Mesenchymal stem cell (in vitro differentiated cells and primary cell): ENCODE data around the gene MAP7.

Experiments used
- DNase-seq: peaks from one replicate; pipeline ENCODE4 v3.0.0-alpha.2; 2013
- H2AFZ ChIP-seq: one replicate; pipeline ENCODE4 v1.6.1; 2013; ENCODE audit warnings: low read depth, mild to moderate bottlenecking, control low read depth, inconsistent platforms, low read length, moderate library complexity
- H2AK5ac ChIP-seq: 2 replicates; pipeline ENCODE4 v1.6.1; 2013; ENCODE audit warnings: low read length, moderate library complexity, mild to moderate bottlenecking, inconsistent platforms; ENCODE audit not compliant: severe bottlenecking
- H2BK120ac ChIP-seq: one replicate; pipeline ENCODE4 v1.6.1; 2013; ENCODE audit warnings: low read depth, mild to moderate bottlenecking, inconsistent platforms, low read length, moderate library complexity
- H2BK12ac ChIP-seq, 2 experiments: one replicate each; pipeline ENCODE4 v1.6.1; 2013; ENCODE audit warnings: inconsistent platforms in 2 of 2, low read length in 2 of 2, mild to moderate bottlenecking in 2 of 2, moderate library complexity in 2 of 2, control low read depth in 1 of 2
- H2BK15ac ChIP-seq: one replicate; pipeline ENCODE4 v1.6.1; 2013; ENCODE audit warnings: mild to moderate bottlenecking, low read depth, inconsistent platforms; ENCODE audit not compliant: poor library complexity, severe bottlenecking
- H2BK5ac ChIP-seq: 2 replicates; pipeline ENCODE4 v1.6.1; 2013; ENCODE audit warnings: low read depth, mild to moderate bottlenecking, low read length, control low read depth, inconsistent platforms; ENCODE audit not compliant: poor library complexity, severe bottlenecking
- H3K14ac ChIP-seq, 2 experiments: one replicate each; pipeline ENCODE4 v1.6.1; 2013; ENCODE audit warnings: inconsistent platforms in 2 of 2, low read length in 2 of 2, control low read depth in 1 of 2, mild to moderate bottlenecking in 1 of 2, moderate library complexity in 1 of 2
- H3K18ac ChIP-seq, 2 experiments: one replicate each; pipeline ENCODE4 v1.6.1; 2013; ENCODE audit warnings: inconsistent platforms in 2 of 2, low read length in 2 of 2, control low read depth in 1 of 2, low read depth in 1 of 2, mild to moderate bottlenecking in 1 of 2
- H3K23ac ChIP-seq, 2 experiments: one replicate each; pipeline ENCODE4 v1.6.1; 2013; ENCODE audit warnings: inconsistent platforms in 2 of 2, low read length in 2 of 2, mild to moderate bottlenecking in 2 of 2, moderate library complexity in 2 of 2, control low read depth in 1 of 2
- H3K27ac ChIP-seq: 2 replicates; pipeline ENCODE4 v1.5.1; 2013; ENCODE audit warnings: mild to moderate bottlenecking, moderate library complexity, low read length, control low read depth, inconsistent platforms; ENCODE audit not compliant: poor library complexity, severe bottlenecking
- H3K27me3 ChIP-seq, 2 experiments: 2 replicates each; pipeline versions ENCODE4 v1.6.1 to v1.7.0; 2013; ENCODE audit warnings: low read length in 2 of 2, mild to moderate bottlenecking in 2 of 2, moderate library complexity in 2 of 2, control low read depth in 1 of 2, inconsistent platforms in 1 of 2; ENCODE audit not compliant: control insufficient read depth in 1 of 2, insufficient read depth in 1 of 2
- H3K36me3 ChIP-seq, 2 experiments: 2 replicates each; pipeline versions ENCODE4 v1.6.1 to v1.7.0; 2013; ENCODE audit warnings: low read length in 2 of 2, control low read depth in 1 of 2, inconsistent platforms in 1 of 2, low read depth in 1 of 2, mild to moderate bottlenecking in 1 of 2; ENCODE audit not compliant: insufficient read depth in 2 of 2, control insufficient read depth in 1 of 2
- H3K4ac ChIP-seq, 2 experiments: one replicate each; pipeline ENCODE4 v1.6.1; 2013; ENCODE audit warnings: inconsistent platforms in 2 of 2, low read length in 2 of 2, mild to moderate bottlenecking in 2 of 2, moderate library complexity in 2 of 2, control low read depth in 1 of 2, low read depth in 1 of 2
- H3K4me1 ChIP-seq: 2 replicates; pipeline ENCODE4 v1.6.1; 2013; ENCODE audit warnings: low read depth, low read length, control low read depth; ENCODE audit not compliant: control insufficient read depth, insufficient read depth
- H3K4me2 ChIP-seq: 2 replicates; pipeline ENCODE4 v1.6.1; 2013; ENCODE audit warnings: low read length, mild to moderate bottlenecking, inconsistent platforms; ENCODE audit not compliant: poor library complexity, severe bottlenecking
- H3K4me3 ChIP-seq, 2 experiments: 2 replicates each; pipeline versions ENCODE4 v1.5.1 to v1.7.0; 2013; ENCODE audit warnings: low read length in 2 of 2, mild to moderate bottlenecking in 2 of 2, control low read depth in 1 of 2, low read depth in 1 of 2; ENCODE audit not compliant: insufficient read depth in 1 of 2
- H3K79me1 ChIP-seq: replicated peaks from 2 replicates; pipeline ENCODE4 v1.6.1; 2013; ENCODE audit warnings: mild to moderate bottlenecking, control low read depth, low read length, inconsistent platforms; ENCODE audit not compliant: poor library complexity, severe bottlenecking
- H3K9ac ChIP-seq: 2 replicates; pipeline ENCODE4 v1.7.0; 2013; ENCODE audit warnings: mild to moderate bottlenecking, low read length, moderate library complexity
- H3K9me3 ChIP-seq: 2 replicates; pipeline ENCODE4 v1.7.0; 2013; ENCODE audit warnings: mild to moderate bottlenecking, low read length; ENCODE audit not compliant: control insufficient read depth
- H4K8ac ChIP-seq: one replicate; pipeline ENCODE4 v1.6.1; 2013; ENCODE audit warnings: inconsistent platforms, mild to moderate bottlenecking, low read length, moderate library complexity
- H4K91ac ChIP-seq: one replicate; pipeline ENCODE4 v1.6.1; 2013; ENCODE audit warnings: mild to moderate bottlenecking, low read length, inconsistent platforms
- WGBS: methylation state at CpG from one replicate; pipeline ENCODE4 v1.1.7; 2013; ENCODE audit warnings: mixed read lengths; 5-methylcytosine and 5-hydroxymethylcytosine counted together

MAP7 gene

GRCh38 chr6:136415351-136416007 is 134.7 kb downstream of the MAP7 start:
- peak; percentile 48 for DNase-seq
- WGBS: 90% methylated on average over 1 of the region's 5 CpGs
- H3K27me3 ChIP-seq: no peaks in the 10 kb centered on the region

GRCh38 chr6:136412410-136412809 is 137.8 kb downstream of the MAP7 start:
- no peak overlapping the region for H2AFZ ChIP-seq
- WGBS: 100% methylated on average over 2 of the region's 3 CpGs
- H3K18ac ChIP-seq: no peak overlapping the region
- H2BK15ac ChIP-seq: no peak overlapping the region
- H3K27ac ChIP-seq: no peak overlapping the region
- no peaks in the 10 kb centered on the region for H3K27me3 ChIP-seq
- H3K4me1 ChIP-seq: peaks cover 2% of the 10 kb centered on the region
- H3K4ac ChIP-seq: no peak overlapping the region
- no peak overlapping the region for H2BK120ac ChIP-seq
- no peaks in the 10 kb centered on the region for H3K9me3 ChIP-seq
- H3K79me1 ChIP-seq: no peaks in the 10 kb centered on the region
- no peak overlapping the region for H3K4me2 ChIP-seq
- H4K91ac ChIP-seq: no peak overlapping the region
- H3K4me3 ChIP-seq: no peak overlapping the region
- DNase-seq: no peak
- no peak overlapping the region for H3K14ac ChIP-seq
- no peak overlapping the region for H4K8ac ChIP-seq
- no peak overlapping the region for H2AK5ac ChIP-seq
- H3K23ac ChIP-seq: no peak overlapping the region
- H3K9ac ChIP-seq: no peak overlapping the region
- no peaks in the 10 kb centered on the region for H3K36me3 ChIP-seq
- no peak overlapping the region for H2BK5ac ChIP-seq
- no peak overlapping the region for H2BK12ac ChIP-seq

More at GRCh38 chr6:136415351-136416007, 134.7 kb downstream of the MAP7 start:
- Histone ChIP-seq H2BK120ac (no peak overlapping the region), H3K9ac (no peak overlapping the region), H3K4me3 (no peak overlapping the region), H3K4me1 (no peaks in the 10 kb centered on the region), H4K8ac (no peak overlapping the region), H3K79me1 (no peaks in the 10 kb centered on the region), H3K4me2 (no peak overlapping the region), H2AFZ (no peak overlapping the region), H2BK12ac (no peak overlapping the region), H3K18ac (no peak overlapping the region), H3K27ac (no peak overlapping the region), H2BK5ac (no peak overlapping the region), H2AK5ac (no peak overlapping the region), H2BK15ac (no peak overlapping the region), H3K14ac (no peak overlapping the region), H3K36me3 (no peaks in the 10 kb centered on the region), H4K91ac (no peak overlapping the region), H3K9me3 (no peaks in the 10 kb centered on the region), H3K4ac (no peak overlapping the region), H3K23ac (no peak overlapping the region)

- H2BK12ac ChIP-seq: no peak overlapping the region
- no peak overlapping the region for H3K9ac ChIP-seq
- no peaks in the 10 kb centered on the region for H3K79me1 ChIP-seq
- no peak overlapping the region for H2AFZ ChIP-seq
- no peak overlapping the region for H2AK5ac ChIP-seq
- no peak overlapping the region for H3K18ac ChIP-seq
- no peak overlapping the region for H3K4ac ChIP-seq
- no peaks in the 10 kb centered on the region for H3K9me3 ChIP-seq
- WGBS: 98% methylated on average over 10 of the region's 17 CpGs
- no peak overlapping the region for H3K4me3 ChIP-seq
- H3K27ac ChIP-seq: no peak overlapping the region
- no peaks in the 10 kb centered on the region for H3K36me3 ChIP-seq
- no peak for DNase-seq
- no peak overlapping the region for H4K91ac ChIP-seq
- no peak overlapping the region for H2BK15ac ChIP-seq
- no peak overlapping the region for H2BK120ac ChIP-seq
- no peak overlapping the region for H3K14ac ChIP-seq
- H3K27me3 ChIP-seq: no peaks in the 10 kb centered on the region
- H2BK5ac ChIP-seq: no peak overlapping the region
- H3K4me2 ChIP-seq: no peak overlapping the region
- no peak overlapping the region for H3K23ac ChIP-seq
- peaks cover 2% of the 10 kb centered on the region for H3K4me1 ChIP-seq
- H4K8ac ChIP-seq: no peak overlapping the region
Observed at GRCh38 chr6:136411453-136412354, 138.5 kb downstream of the MAP7 start.

GRCh38 chr6:136411025-136411325 is 139.2 kb downstream of the MAP7 start:
- Histone ChIP-seq H3K9me3 (no peaks in the 10 kb centered on the region), H2BK120ac (no peak overlapping the region), H3K27ac (no peak overlapping the region), H3K4me1 (peaks cover 2% of the 10 kb centered on the region), H2AFZ (no peak overlapping the region), H4K91ac (no peak overlapping the region), H3K27me3 (no peaks in the 10 kb centered on the region), H3K4ac (no peak overlapping the region), H2BK5ac (no peak overlapping the region), H4K8ac (no peak overlapping the region), H3K9ac (no peak overlapping the region), H3K79me1 (no peaks in the 10 kb centered on the region), H3K36me3 (no peaks in the 10 kb centered on the region), H3K4me3 (no peak overlapping the region), H3K4me2 (no peak overlapping the region), H2BK12ac (no peak overlapping the region), H2AK5ac (no peak overlapping the region), H3K18ac (no peak overlapping the region), H2BK15ac (no peak overlapping the region), H3K14ac (no peak overlapping the region), H3K23ac (no peak overlapping the region)
- 73% methylated on average over 1 of the region's 1 CpG for WGBS
- no peak for DNase-seq
